ENCODE measurements around the gene PLEKHM2. TPM values are rescaled to one million over a fixed set of nuclear protein-coding genes. Genes with fewer than 3 reads are reported as not detected.

Gene PLEKHM2
- total RNA-seq, 2 experiments from 2014 or later: 48.2 to 50.1 TPM

DNA sequence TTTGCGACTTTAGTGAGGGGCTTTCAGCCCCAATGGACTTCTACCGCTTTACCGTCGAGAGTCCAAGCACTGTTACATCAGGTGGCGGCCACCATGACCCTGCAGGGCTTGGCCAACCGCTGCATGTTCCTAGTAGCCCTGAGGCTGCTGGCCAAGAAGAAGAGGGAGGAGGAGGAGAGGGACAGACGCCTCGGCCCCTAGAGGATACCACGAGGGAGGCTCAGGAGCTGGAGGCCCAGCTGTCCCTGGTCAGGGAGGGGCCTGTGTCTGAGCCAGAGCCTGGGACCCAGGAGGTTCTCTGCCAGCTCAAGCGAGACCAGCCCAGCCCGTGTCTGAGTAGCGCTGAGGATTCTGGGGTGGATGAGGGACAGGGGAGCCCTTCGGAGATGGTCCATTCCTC is 43.3 kb downstream of the PLEKHM2 start:
- H3K27me3 Mint-ChIP-seq: no peaks in the 10 kb centered on the region
- CTCF ChIA-PET: no interaction called here

DNA sequence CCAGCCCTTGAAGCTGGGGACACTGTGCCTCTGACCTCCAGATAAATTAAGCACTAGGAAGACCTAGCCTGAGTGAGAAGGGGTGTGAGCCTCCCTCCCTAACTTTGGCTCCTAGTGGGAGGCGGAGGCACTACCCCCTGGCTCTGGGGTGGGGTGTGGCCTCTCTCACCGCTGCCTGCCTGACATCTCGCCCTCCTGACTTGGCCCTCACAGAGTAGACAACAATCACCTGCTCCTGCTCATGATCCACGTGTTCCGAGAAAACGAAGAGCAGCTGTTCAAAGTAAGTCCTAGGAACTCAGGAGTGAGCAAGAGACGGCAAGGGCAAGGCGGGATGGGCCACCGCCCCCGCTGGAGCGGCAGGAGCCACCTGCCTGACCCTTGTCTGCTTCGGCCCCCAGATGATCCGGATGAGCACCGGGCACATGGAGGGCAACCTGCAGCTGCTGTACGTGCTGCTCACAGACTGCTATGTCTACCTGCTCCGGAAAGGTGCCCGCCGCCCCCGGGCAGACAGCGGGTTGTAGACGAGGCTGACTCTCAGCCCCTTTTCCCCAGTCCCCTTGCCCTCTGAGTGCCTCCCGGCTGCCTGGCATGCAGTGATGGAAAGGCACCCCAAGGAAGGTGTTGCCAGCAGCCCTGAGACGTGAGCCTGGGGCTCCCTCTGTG is 43.9 kb downstream of the PLEKHM2 start:
- intact Hi-C loops (cut with DNase I, micrococcal nuclease): no loop called here
- Mint-ChIP-seq H3K27me3 (no peaks in the 10 kb centered on the region), H3K27ac (no peak overlapping the region), H3K36me3 (ENCODE audit: low read depth) (peaks cover 8% of the 10 kb centered on the region), H3K4me1 (no peaks in the 10 kb centered on the region), H3K4me3 (no peak overlapping the region), H3K9me3 (ENCODE audit: low read depth) (no peaks in the 10 kb centered on the region)
- no peak for ATAC-seq
- ChIA-PET CTCF (no interaction called here), POLR2A (no interaction called here)
- no peak for DNase-seq

More for the DNA sequence above, 43.3 kb downstream of the PLEKHM2 start:
- H3K27ac Mint-ChIP-seq: no peak overlapping the region
- no peak overlapping the region for H3K4me3 Mint-ChIP-seq
- intact Hi-C loops (cut with DNase I, micrococcal nuclease): no loop called here
- H3K4me1 Mint-ChIP-seq: no peaks in the 10 kb centered on the region
- POLR2A ChIA-PET: no interaction called here
- ATAC-seq: no peak
- no peak for DNase-seq
- H3K36me3 Mint-ChIP-seq (ENCODE audit: low read depth): peaks cover 12% of the 10 kb centered on the region
- H3K9me3 Mint-ChIP-seq (ENCODE audit: low read depth): no peaks in the 10 kb centered on the region

DNA sequence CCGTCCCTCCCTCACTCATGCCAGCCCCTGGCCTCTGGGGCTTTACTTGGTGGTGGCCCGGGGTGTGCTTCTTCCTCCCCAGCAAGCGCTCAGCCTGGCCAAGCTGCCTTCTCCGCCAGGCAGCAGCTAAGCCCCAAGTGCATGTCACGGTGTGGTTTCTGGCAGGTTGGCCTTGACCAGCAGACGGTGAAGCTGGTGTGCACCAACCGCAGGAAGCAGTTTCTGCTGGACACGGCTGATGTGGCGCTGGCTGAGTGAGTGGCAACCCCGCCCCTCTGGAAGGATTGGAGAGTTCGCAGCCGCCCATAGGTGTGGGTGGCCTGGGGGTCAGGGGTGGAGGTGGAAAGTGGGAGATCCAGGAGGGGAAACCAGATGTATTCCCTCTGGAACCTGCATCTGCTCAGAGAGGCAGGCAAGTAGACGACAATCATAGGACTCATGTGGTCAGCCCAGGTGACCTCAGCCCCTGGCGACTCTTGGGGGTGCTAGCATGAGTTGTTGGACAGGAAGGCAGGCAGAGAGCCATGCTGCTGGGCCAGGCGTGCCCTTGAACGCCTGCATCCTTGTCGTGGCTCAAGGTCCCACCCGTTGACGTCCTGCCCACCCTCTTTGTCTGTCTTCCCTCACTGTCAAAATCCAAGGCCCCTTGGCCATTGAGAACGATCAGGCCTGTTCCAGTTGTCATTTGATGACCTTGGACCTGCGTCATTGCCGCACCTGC is 45.0 kb downstream of the PLEKHM2 start:
- ChIA-PET CTCF (no interaction called here), POLR2A (no interaction called here)
- ATAC-seq (no peak), DNase-seq (no peak)
- Mint-ChIP-seq H3K4me1 (no peaks in the 10 kb centered on the region), H3K27me3 (no peaks in the 10 kb centered on the region), H3K9me3 (ENCODE audit: low read depth) (no peaks in the 10 kb centered on the region), H3K4me3 (no peak overlapping the region), H3K27ac (no peak overlapping the region), H3K36me3 (ENCODE audit: low read depth) (peaks cover 8% of the 10 kb centered on the region)
- intact Hi-C loops (cut with DNase I, micrococcal nuclease): no loop called here

DNA sequence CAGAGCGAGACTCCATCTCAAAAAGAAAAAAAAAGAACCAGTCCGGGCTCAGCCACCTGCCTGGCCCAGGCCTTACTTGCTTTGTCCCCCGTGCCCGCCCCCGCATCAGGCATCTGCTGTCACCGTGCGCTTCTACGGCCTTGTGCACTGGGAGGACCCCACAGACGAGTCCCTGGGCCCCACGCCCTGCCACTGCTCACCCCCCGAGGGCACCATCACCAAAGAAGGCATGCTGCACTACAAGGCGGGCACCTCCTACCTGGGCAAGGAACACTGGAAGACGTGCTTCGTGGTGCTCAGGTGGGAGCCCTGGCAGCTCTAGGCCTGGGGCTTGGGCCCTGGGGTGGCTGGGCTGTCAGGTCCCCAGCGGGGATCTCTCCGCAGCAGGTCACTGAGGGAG is 46.3 kb downstream of the PLEKHM2 start:
- H3K27me3 Mint-ChIP-seq: no peaks in the 10 kb centered on the region
- DNase-seq: no peak
- CTCF ChIA-PET: no interaction called here
- POLR2A ChIA-PET: no interaction called here
- no peak for ATAC-seq
- no peaks in the 10 kb centered on the region for H3K9me3 Mint-ChIP-seq (ENCODE audit: low read depth)
- no peak overlapping the region for H3K4me3 Mint-ChIP-seq
- no peaks in the 10 kb centered on the region for H3K4me1 Mint-ChIP-seq
- intact Hi-C loops (cut with DNase I, micrococcal nuclease): no loop called here
- no peak overlapping the region for H3K27ac Mint-ChIP-seq
- peaks cover 6% of the 10 kb centered on the region for H3K36me3 Mint-ChIP-seq (ENCODE audit: low read depth)

DNA sequence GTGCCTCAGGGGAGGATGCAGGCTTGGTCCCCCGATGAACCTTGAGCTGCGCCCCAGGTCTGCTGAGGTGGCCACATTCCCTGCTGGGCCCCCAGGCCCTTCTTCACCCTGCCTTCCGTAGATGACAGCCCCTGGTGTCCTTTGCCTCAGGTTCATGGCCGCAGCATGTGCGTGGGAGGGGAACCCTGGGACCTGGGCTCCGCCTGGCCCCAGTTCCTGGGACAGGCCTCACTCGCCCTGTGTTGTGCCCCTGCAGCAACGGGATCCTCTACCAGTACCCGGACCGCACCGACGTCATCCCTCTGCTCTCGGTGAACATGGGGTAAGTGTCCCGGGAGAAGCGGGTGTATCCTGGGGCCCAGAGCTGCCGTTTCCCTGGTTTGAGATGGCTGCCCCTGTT is 46.8 kb downstream of the PLEKHM2 start:
- H3K27ac Mint-ChIP-seq: no peak overlapping the region
- H3K36me3 Mint-ChIP-seq (ENCODE audit: low read depth): peaks cover 6% of the 10 kb centered on the region
- H3K9me3 Mint-ChIP-seq (ENCODE audit: low read depth): no peaks in the 10 kb centered on the region
- ChIA-PET CTCF (no interaction called here), POLR2A (no interaction called here)
- H3K27me3 Mint-ChIP-seq: no peaks in the 10 kb centered on the region
- no peak overlapping the region for H3K4me3 Mint-ChIP-seq
- no peak for ATAC-seq
- no peaks in the 10 kb centered on the region for H3K4me1 Mint-ChIP-seq
- intact Hi-C loops (cut with DNase I, micrococcal nuclease): no loop called here
- no peak for DNase-seq

DNA sequence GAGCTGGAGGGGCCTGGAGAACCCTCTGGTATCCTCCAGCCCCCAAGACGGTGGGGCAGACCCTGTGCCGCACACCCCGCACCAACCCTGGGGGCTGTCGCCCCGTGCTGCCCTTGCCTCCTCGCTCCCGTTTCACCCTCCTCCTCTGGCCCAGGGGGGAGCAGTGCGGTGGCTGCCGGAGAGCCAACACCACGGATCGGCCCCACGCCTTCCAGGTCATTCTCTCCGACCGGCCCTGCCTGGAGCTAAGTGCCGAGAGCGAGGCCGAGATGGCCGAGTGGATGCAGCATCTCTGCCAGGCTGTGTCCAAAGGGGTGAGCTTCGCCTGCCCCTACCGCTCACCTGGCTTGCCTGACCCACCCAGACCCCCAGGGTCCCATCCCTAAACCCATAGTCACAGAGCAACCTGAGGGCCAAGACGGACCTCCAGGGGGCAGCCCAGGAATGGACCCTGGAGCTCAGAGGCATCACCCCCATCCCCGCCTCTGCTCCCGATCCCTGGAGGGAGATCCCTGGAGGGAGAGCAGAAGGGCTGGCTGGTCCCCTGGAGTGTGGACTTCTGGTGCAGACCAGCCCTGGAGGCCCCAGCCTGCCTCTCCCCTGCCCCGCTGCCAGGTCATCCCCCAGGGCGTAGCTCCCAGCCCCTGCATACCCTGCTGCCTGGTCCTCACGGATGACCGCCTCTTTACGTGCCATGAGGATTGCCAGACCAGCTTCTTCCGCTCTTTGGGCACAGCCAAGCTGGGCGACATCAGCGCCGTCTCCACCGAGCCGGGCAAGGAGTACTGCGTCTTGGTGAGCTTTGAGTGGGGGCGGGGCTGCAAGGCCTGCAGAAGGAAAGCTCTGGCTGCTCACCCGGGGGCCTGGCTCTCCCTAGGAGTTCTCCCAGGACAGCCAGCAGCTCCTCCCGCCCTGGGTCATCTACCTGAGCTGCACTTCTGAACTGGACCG is 47.9 kb downstream of the PLEKHM2 start:
- ChIA-PET CTCF (no interaction called here), POLR2A (no interaction called here)
- Mint-ChIP-seq H3K36me3 (ENCODE audit: low read depth) (peaks cover 6% of the 10 kb centered on the region), H3K27me3 (no peaks in the 10 kb centered on the region), H3K4me1 (no peaks in the 10 kb centered on the region), H3K27ac (no peak overlapping the region), H3K9me3 (ENCODE audit: low read depth) (no peaks in the 10 kb centered on the region), H3K4me3 (no peak overlapping the region)
- DNase-seq (no peak), ATAC-seq (no peak)
- intact Hi-C loops (cut with DNase I, micrococcal nuclease): no loop called here

DNA sequence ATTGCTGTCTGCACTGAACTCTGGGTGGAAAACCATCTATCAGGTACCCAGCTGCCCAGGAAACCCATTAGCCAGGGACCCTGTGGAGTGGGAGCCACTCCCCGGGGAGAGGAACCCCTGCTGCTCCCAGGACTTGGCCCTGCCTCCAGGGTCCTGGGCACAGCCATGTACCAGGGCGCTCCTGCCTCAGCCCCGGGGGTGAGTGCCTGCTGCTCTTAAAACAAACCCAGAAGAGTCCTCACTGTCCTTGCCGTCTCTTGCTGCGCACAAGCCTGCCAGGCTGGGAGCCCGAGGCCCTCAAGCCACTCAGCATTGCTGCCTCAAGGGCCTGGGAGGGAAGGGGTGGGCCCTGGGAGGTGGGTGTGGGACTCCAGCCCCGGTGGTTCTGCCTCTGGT is 48.6 kb downstream of the PLEKHM2 start:
- ChIA-PET POLR2A (no interaction called here), CTCF (no interaction called here)
- no peaks in the 10 kb centered on the region for H3K27me3 Mint-ChIP-seq
- H3K27ac Mint-ChIP-seq: no peak overlapping the region
- no peak for DNase-seq
- ATAC-seq: no peak
- H3K9me3 Mint-ChIP-seq (ENCODE audit: low read depth): no peaks in the 10 kb centered on the region
- intact Hi-C loops (cut with DNase I, micrococcal nuclease): no loop called here
- H3K36me3 Mint-ChIP-seq (ENCODE audit: low read depth): peaks cover 2% of the 10 kb centered on the region
- H3K4me3 Mint-ChIP-seq: no peak overlapping the region
- no peaks in the 10 kb centered on the region for H3K4me1 Mint-ChIP-seq

DNA sequence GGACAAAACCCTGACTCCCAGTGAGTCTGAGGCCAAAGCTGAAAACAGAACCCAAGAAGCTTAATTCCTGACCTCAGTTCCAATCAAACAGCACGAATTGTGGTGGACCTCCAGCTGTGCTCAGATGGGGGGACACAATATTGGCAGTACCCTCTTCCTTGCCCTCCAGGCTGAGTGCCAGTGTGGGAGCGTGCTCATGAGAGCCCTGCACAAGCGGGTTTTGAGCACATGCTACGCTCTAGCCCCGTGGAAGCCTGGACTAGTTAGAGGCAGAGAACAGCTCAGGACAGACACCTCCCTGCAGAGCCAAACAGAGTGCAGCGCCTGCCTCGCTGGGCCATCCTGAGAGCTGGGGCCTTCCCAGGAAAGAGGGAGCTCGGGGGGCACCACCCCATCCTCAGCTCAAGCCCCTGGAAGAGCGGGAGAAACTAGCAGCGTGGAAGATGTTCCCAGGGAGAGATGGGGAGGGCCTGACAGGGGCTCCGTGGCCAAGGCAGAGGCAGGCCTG is 49.2 kb downstream of the PLEKHM2 start:
- POLR2A ChIA-PET: interaction anchor here (0.5 kb wide), 1 partner anchor 1971 kb away, joined by 3 read pairs; no protein-coding TSS in a partner anchor
- Mint-ChIP-seq H3K27ac (no peak overlapping the region), H3K36me3 (ENCODE audit: low read depth) (no peaks in the 10 kb centered on the region), H3K9me3 (ENCODE audit: low read depth) (no peaks in the 10 kb centered on the region), H3K4me1 (no peaks in the 10 kb centered on the region), H3K27me3 (no peaks in the 10 kb centered on the region), H3K4me3 (no peak overlapping the region)
- DNase-seq (no peak), ATAC-seq (no peak)
- intact Hi-C loops (cut with DNase I, micrococcal nuclease): no loop called here
- CTCF ChIA-PET: no interaction called here

DNA sequence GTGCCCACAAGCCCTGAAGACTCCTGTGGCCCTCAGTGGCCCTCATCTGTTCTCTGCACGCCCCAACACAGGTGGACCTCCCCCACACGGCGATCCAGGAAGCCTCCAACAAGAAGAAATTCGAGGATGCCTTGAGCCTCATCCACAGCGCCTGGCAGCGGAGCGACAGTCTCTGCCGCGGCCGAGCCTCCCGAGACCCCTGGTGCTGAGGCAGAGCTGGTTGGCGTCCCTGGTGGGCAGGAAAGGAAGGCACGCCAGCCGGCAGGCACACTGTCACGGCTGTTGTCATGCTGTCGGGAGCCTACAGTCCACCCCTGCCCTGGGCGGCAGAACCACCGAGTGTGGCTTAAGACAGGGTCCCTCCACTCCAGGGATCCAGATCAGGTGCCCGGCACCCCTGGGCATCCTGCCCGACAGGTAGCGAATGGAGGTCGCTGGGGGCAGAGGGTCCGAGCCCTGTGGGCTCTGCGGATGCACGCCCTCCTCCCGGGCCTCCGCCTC is 49.7 kb downstream of the PLEKHM2 start:
- Mint-ChIP-seq H3K4me3 (no peak overlapping the region), H3K27me3 (no peaks in the 10 kb centered on the region), H3K27ac (no peak overlapping the region), H3K4me1 (no peaks in the 10 kb centered on the region), H3K9me3 (ENCODE audit: low read depth) (no peaks in the 10 kb centered on the region), H3K36me3 (ENCODE audit: low read depth) (no peaks in the 10 kb centered on the region)
- intact Hi-C loops (cut with DNase I, micrococcal nuclease): no loop called here
- ATAC-seq (no peak), DNase-seq (no peak)
- POLR2A ChIA-PET: interaction anchor here (0.5 kb wide), 1 partner anchor 1972 kb away, joined by 3 read pairs; no protein-coding TSS in a partner anchor
- CTCF ChIA-PET: no interaction called here

DNA sequence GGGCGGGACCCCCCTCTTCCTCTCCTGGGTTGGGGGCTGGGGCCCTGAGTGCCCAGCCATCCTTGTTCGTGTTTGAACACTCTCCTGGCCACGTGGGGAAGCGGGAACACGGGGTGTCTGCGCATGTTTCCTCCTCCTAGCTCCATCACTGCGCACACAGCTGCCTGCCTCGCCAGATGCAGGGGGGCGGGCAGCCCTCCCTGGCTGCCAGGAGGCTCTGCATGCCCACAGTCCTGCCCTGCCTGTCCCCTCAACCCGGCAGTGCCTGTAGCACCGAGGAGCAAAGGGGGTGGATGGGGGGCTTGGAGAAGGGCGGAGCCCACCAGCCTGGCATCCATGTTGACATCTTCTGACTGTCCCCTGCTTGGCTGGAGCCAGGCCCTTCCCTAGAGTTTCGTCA is 50.2 kb downstream of the PLEKHM2 start:
- ChIA-PET POLR2A (no interaction called here), CTCF (no interaction called here)
- no peak for ATAC-seq
- intact Hi-C loops (cut with DNase I, micrococcal nuclease): no loop called here
- H3K4me3 Mint-ChIP-seq: no peak overlapping the region
- no peaks in the 10 kb centered on the region for H3K36me3 Mint-ChIP-seq (ENCODE audit: low read depth)
- H3K27me3 Mint-ChIP-seq: no peaks in the 10 kb centered on the region
- no peak for DNase-seq
- H3K4me1 Mint-ChIP-seq: no peaks in the 10 kb centered on the region
- no peaks in the 10 kb centered on the region for H3K9me3 Mint-ChIP-seq (ENCODE audit: low read depth)
- H3K27ac Mint-ChIP-seq: no peak overlapping the region

DNA sequence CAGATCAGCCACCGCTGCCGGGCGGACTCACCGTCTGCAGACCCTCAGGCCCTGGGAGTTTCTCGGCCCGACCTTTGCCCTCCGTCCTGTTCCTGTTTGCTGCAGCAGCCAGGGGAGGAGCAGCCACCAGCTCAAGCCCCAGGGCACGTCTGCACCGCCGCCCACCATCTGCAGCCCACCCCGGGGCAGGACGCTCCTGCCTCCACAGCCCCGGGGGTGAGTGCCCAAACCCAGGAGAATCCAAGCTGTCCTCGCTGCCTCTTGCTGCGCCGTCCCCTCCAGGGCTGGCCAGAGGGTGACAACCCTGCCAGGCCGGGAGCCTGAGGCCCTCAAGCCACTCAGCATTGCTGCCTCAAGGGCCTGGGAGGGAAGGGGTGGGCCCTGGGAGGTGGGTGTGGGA is 50.8 kb downstream of the PLEKHM2 start:
- ChIA-PET CTCF (no interaction called here), POLR2A (no interaction called here)
- intact Hi-C loops (cut with DNase I, micrococcal nuclease): no loop called here
- Mint-ChIP-seq H3K27me3 (no peaks in the 10 kb centered on the region), H3K4me1 (no peaks in the 10 kb centered on the region), H3K4me3 (no peak overlapping the region), H3K36me3 (ENCODE audit: low read depth) (no peaks in the 10 kb centered on the region), H3K9me3 (ENCODE audit: low read depth) (no peaks in the 10 kb centered on the region), H3K27ac (no peak overlapping the region)
- no peak for DNase-seq
- ATAC-seq: no peak

Measured in activated CD4-positive, alpha-beta T cell treated with anti-CD3 and anti-CD28 coated beads for 36 hours (primary cell).